SU-DHL-6 (cell line): ENCODE data around the gene SLC17A8.

Experiments
- H2AFZ ChIP-seq: fragments of 200-600 bp; sonication (generic); 2 replicates; pipeline ENCODE4 v1.6.1; 2014; ENCODE audit warnings: low read depth, mild to moderate bottlenecking, moderate library complexity, mixed read lengths, antibody characterized with exemption, low read length; ENCODE audit not compliant: severe bottlenecking
- H3F3A ChIP-seq: fragments of 200-600 bp; shearing (Covaris generic); 2 replicates; pipeline ENCODE4 v1.6.0; 2016; ENCODE audit warnings: antibody characterized with exemption, mild to moderate bottlenecking; ENCODE audit not compliant: insufficient read depth
- H3K27ac ChIP-seq: fragments of 200-600 bp; sonication (generic); 2 replicates; pipeline ENCODE4 v1.5.1; 2016; ENCODE audit warnings: low read depth, mild to moderate bottlenecking, low read length, moderate library complexity, mixed read lengths
- H3K27me3 ChIP-seq: fragments of 200-600 bp; sonication (generic), shearing (Covaris generic); 2 replicates; pipeline ENCODE4 v1.6.0; 2014; ENCODE audit warnings: mild to moderate bottlenecking, low read length
- H3K36me3 ChIP-seq: fragments of 200-600 bp; sonication (generic); 2 replicates; pipeline ENCODE4 v1.6.1; 2014; ENCODE audit warnings: mild to moderate bottlenecking, low read length, mixed read lengths
- H3K4me2 ChIP-seq: fragments of 300-600, 200-600 bp; shearing (Covaris generic), sonication (generic); 2 replicates; pipeline ENCODE4 v1.6.0; 2014; ENCODE audit warnings: low read length, low read depth, mild to moderate bottlenecking; ENCODE audit not compliant: poor library complexity, severe bottlenecking
- H3K4me3 ChIP-seq: fragments of 200-600 bp; sonication (generic); 2 replicates; pipeline ENCODE4 v1.5.1; 2014; ENCODE audit warnings: antibody characterized with exemption, low read length, mild to moderate bottlenecking, mixed read lengths; ENCODE audit not compliant: insufficient read depth, poor library complexity, severe bottlenecking
- H3K79me2 ChIP-seq: fragments of 200-600 bp; sonication (generic); 2 replicates; pipeline ENCODE4 v1.6.1; 2014; ENCODE audit warnings: mild to moderate bottlenecking, low read length, moderate library complexity; ENCODE audit not compliant: insufficient read depth
- H3K9ac ChIP-seq: fragments of 200-600 bp; sonication (generic); 2 replicates; pipeline ENCODE4 v1.7.0; 2014; ENCODE audit warnings: mild to moderate bottlenecking, low read length
- H3K9me2 ChIP-seq: fragments of 200-600 bp; sonication (generic); replicated peaks from 2 replicates; pipeline ENCODE4 v1.6.1; 2014; ENCODE audit warnings: low read length; ENCODE audit not compliant: insufficient read depth
- H3K9me3 ChIP-seq: fragments of 200-600 bp; sonication (generic); 2 replicates; pipeline ENCODE4 v1.6.1; 2014; ENCODE audit warnings: low read length, mixed read lengths; ENCODE audit not compliant: insufficient read depth
- H4K20me1 ChIP-seq: fragments of 200-600 bp; sonication (generic); 2 replicates; pipeline ENCODE4 v1.6.1; 2014; ENCODE audit warnings: low read depth, mild to moderate bottlenecking, antibody characterized with exemption, low read length, moderate library complexity, mixed read lengths
- EZH2phosphoT487 ChIP-seq: fragments of 200-600 bp; sonication (generic), shearing (Covaris generic); conservative IDR thresholded peaks from 2 replicates; pipeline ENCODE4 v1.6.1; 2018; ENCODE audit warnings: mild to moderate bottlenecking, antibody characterized with exemption, low read length, moderate library complexity, mixed read lengths
- TF ChIP-seq, protein P1 (sequence below): fragments of 200-600 bp; sonication (generic); IDR thresholded peaks from one replicate; pipeline ENCODE4 v1.5.1; 2017; ENCODE audit warnings: antibody characterized with exemption, mild to moderate bottlenecking, low read length, moderate library complexity; ENCODE audit not compliant: insufficient read depth, poor library complexity, severe bottlenecking

Gene SLC17A8

DNA sequence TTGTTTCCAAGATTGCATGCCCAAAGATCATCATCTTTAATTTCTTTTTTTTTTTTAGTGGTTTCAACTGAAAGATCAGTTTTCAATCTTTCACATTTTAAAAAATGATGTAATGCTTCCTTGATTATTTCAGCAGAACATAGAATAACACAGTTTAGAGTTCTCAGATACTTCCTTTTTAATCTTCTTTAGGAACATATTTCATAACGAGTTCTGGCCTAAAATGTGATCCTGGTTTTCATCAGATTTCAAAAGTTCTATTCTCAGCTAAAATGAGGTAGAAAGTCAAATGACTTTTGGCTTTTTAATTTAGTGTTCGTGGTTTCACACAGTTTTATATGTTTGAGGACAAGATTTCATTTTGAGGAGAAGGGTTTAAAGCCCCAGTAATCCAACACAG is 76.8 kb downstream of the SLC17A8 start:
- Histone ChIP-seq H4K20me1 (no peaks in the 10 kb centered on the region), H3K36me3 (no peaks in the 10 kb centered on the region), H3K9me2 (no peaks in the 10 kb centered on the region), H3K4me3 (no peak overlapping the region), H3K9me3 (no peaks in the 10 kb centered on the region; the same call in 1 of the 2 replicates), H3K79me2 (no peaks in the 10 kb centered on the region), H3K4me2 (no peak overlapping the region), H3K27ac (no peak overlapping the region), H3K27me3 (no peaks in the 10 kb centered on the region), H3K9ac (no peak overlapping the region), H2AFZ (no peak overlapping the region), H3F3A (no peaks in the 10 kb centered on the region)
- no peak for TF ChIP-seq EZH2phosphoT487
- TF ChIP-seq, protein P1, sequence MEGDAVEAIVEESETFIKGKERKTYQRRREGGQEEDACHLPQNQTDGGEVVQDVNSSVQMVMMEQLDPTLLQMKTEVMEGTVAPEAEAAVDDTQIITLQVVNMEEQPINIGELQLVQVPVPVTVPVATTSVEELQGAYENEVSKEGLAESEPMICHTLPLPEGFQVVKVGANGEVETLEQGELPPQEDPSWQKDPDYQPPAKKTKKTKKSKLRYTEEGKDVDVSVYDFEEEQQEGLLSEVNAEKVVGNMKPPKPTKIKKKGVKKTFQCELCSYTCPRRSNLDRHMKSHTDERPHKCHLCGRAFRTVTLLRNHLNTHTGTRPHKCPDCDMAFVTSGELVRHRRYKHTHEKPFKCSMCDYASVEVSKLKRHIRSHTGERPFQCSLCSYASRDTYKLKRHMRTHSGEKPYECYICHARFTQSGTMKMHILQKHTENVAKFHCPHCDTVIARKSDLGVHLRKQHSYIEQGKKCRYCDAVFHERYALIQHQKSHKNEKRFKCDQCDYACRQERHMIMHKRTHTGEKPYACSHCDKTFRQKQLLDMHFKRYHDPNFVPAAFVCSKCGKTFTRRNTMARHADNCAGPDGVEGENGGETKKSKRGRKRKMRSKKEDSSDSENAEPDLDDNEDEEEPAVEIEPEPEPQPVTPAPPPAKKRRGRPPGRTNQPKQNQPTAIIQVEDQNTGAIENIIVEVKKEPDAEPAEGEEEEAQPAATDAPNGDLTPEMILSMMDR, result no peak

DNA sequence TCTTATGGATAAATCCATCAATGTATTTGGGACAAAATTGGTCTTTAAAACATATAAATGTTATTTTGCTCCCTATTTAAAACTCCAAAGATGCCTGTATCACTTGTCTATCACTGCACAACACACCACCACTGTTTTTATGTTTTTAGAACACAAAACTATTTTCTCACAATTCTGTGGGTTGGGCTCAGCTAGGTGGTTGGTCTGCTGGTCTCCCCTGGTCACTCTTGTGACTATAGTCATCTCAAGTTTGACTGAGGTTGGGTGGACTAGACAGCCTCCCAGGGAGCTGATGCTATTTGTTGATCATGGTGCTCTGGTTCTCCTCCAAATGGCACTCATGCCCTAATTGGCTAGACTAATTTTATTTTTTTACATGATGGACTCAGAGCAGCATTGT is 77.3 kb downstream of the SLC17A8 start:
- no peak overlapping the region for H3K4me2 ChIP-seq
- no peak overlapping the region for H3K27ac ChIP-seq
- H3F3A ChIP-seq, result no peaks in the 10 kb centered on the region
- H3K36me3 ChIP-seq, result no peaks in the 10 kb centered on the region
- H3K79me2 ChIP-seq, result no peaks in the 10 kb centered on the region
- H3K4me3 ChIP-seq, result no peak overlapping the region
- no peaks in the 10 kb centered on the region for H4K20me1 ChIP-seq
- H3K9me3 ChIP-seq, result no peaks in the 10 kb centered on the region; the same call in 1 of the 2 replicates
- no peak overlapping the region for H2AFZ ChIP-seq
- no peak overlapping the region for H3K9ac ChIP-seq
- no peaks in the 10 kb centered on the region for H3K9me2 ChIP-seq
- TF ChIP-seq EZH2phosphoT487, result no peak
- TF ChIP-seq, protein P1, result no peak
- H3K27me3 ChIP-seq, result no peaks in the 10 kb centered on the region

DNA sequence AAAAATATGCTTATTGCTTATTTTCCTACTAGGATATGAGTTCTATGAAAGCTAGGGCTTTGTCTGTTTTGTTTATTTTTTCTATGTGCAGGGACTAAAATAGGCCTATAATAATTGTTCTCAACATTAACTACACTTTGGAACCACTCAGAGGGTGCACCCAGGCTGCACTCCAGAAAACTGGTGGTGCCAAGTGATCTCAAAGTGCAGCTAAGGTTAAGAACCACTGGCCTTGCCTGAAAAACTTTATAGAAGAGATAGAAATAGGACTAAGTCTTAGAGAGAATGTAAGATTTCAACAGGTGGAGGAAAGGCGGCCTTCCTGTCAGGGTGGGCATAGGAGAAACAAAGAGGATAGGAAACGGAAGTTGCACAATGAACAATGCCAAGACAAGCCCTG is 79.1 kb downstream of the SLC17A8 start:
- TF ChIP-seq EZH2phosphoT487, result no peak
- TF ChIP-seq, protein P1, result no peak
- no peaks in the 10 kb centered on the region for H4K20me1 ChIP-seq
- H3K27me3 ChIP-seq, result no peaks in the 10 kb centered on the region
- no peaks in the 10 kb centered on the region for H3F3A ChIP-seq
- H3K4me3 ChIP-seq, result no peak overlapping the region
- no peak overlapping the region for H2AFZ ChIP-seq
- H3K79me2 ChIP-seq, result no peaks in the 10 kb centered on the region
- no peaks in the 10 kb centered on the region for H3K36me3 ChIP-seq
- H3K9me2 ChIP-seq, result no peaks in the 10 kb centered on the region
- H3K4me2 ChIP-seq, result no peak overlapping the region
- no peaks in the 10 kb centered on the region for H3K9me3 ChIP-seq
- no peak overlapping the region for H3K9ac ChIP-seq
- H3K27ac ChIP-seq, result no peak overlapping the region
